Thoracic aorta (tissue), 2 donors: ENCODE data around the gene DDX1. TPM values are rescaled to one million over a fixed set of nuclear protein-coding genes. Genes with fewer than 3 reads are reported as not detected.

Experiments
- ATAC-seq: fragments of 150-250 bp; one replicate; pipeline ENCODE4 v1.8.0; 2017; ENCODE audit warnings: low read depth; ENCODE audit not compliant: insufficient number of reproducible peaks, low FRiP score
- DNase-seq: peaks from one replicate; pipeline ENCODE4 v3.0.0-alpha.2; 2020; ENCODE audit warnings: low spot score
- H3K27ac ChIP-seq, 2 donors: fragments of 200-600 bp; sonication (generic); 1 replicate in 1 of 2; 2 replicates in 1 of 2; pipeline ENCODE4 v1.5.1; 2016; ENCODE audit warnings: mild to moderate bottlenecking in 2 of 2, moderate library complexity in 2 of 2
- H3K27me3 ChIP-seq: fragments of 200-600 bp; sonication (generic); replicated peaks from 2 replicates; pipeline ENCODE4 v1.6.0; 2016; ENCODE audit warnings: mild to moderate bottlenecking; ENCODE audit not compliant: insufficient read depth
- H3K36me3 ChIP-seq: fragments of 200-600 bp; sonication (generic); one replicate; pipeline ENCODE4 v1.5.1; 2016
- H3K4me1 ChIP-seq, 2 donors: fragments of 200-600 bp; sonication (generic); 1 replicate in 1 of 2; 2 replicates in 1 of 2; pipeline versions ENCODE4 v1.5.1 to v1.6.0; 2016; ENCODE audit warnings: low read depth in 2 of 2, mild to moderate bottlenecking in 1 of 2; ENCODE audit not compliant: control insufficient read depth in 1 of 2
- H3K4me3 ChIP-seq: fragments of 200-600 bp; sonication (generic); 2 replicates; pipeline ENCODE4 v1.5.1; 2016; ENCODE audit warnings: mild to moderate bottlenecking
- H3K9me3 ChIP-seq: fragments of 200-600 bp; sonication (generic); 2 replicates; pipeline ENCODE4 v1.5.1; 2016
- CTCF ChIP-seq: fragments of 200-600 bp; sonication (generic); IDR thresholded peaks from one replicate; pipeline ENCODE4 v1.5.1; 2019; ENCODE audit warnings: antibody characterized with exemption
- total RNA-seq, 2 donors: library from RNA; depleted of rRNA; stranded (reverse); fragments of >200 nt; gene quantifications; one replicate each; pipeline versions ENCODE4 v1.1.0 to v1.2.3, GENCODE V29; 2016

The DDX1 gene
- total RNA-seq, 2 donors from 2014 or later = 58.3 to 61.3 TPM

- no peak overlapping the region for H3K27ac ChIP-seq
- no peak for TF ChIP-seq CTCF
- H3K27me3 ChIP-seq = no peaks in the 10 kb centered on the region
- DNase-seq = no peak
- no peaks in the 10 kb centered on the region for H3K36me3 ChIP-seq
- H3K4me1 ChIP-seq = no peaks in the 10 kb centered on the region
- no peak for ATAC-seq
- no peak overlapping the region for H3K4me3 ChIP-seq
- no peaks in the 10 kb centered on the region for H3K9me3 ChIP-seq
Measured at GRCh38 chr2:15653806-15654726, 62.4 kb downstream of the DDX1 start.

- H3K4me1 ChIP-seq = no peaks in the 10 kb centered on the region
- DNase-seq = no peak
- H3K9me3 ChIP-seq = no peaks in the 10 kb centered on the region
- TF ChIP-seq CTCF = no peak
- H3K36me3 ChIP-seq = no peaks in the 10 kb centered on the region
- H3K27ac ChIP-seq = no peak overlapping the region
- no peak for ATAC-seq
- no peaks in the 10 kb centered on the region for H3K27me3 ChIP-seq
- H3K4me3 ChIP-seq = no peak overlapping the region
Measured at GRCh38 chr2:15654727-15655073, 63.0 kb downstream of the DDX1 start.

GRCh38 chr2:15655123-15655887 lies 63.6 kb downstream of the DDX1 start:
- Histone ChIP-seq H3K9me3 (no peaks in the 10 kb centered on the region), H3K27ac (no peak overlapping the region), H3K27me3 (no peaks in the 10 kb centered on the region), H3K36me3 (no peaks in the 10 kb centered on the region), H3K4me3 (no peak overlapping the region), H3K4me1 (no peaks in the 10 kb centered on the region)
- DNase-seq = no peak
- no peak for ATAC-seq
- no peak for TF ChIP-seq CTCF

- H3K4me1 ChIP-seq = no peaks in the 10 kb centered on the region
- ATAC-seq (no peak), DNase-seq (no peak)
- H3K27ac ChIP-seq = no peak overlapping the region
- H3K36me3 ChIP-seq = no peaks in the 10 kb centered on the region
- no peak overlapping the region for H3K4me3 ChIP-seq
- H3K27me3 ChIP-seq = no peaks in the 10 kb centered on the region
- TF ChIP-seq CTCF = no peak
- H3K9me3 ChIP-seq = no peaks in the 10 kb centered on the region
Measured at GRCh38 chr2:15656090-15656489, 64.4 kb downstream of the DDX1 start.

- no peak for ATAC-seq
- no peak overlapping the region for H3K27ac ChIP-seq
- H3K4me1 ChIP-seq = no peaks in the 10 kb centered on the region
- H3K36me3 ChIP-seq = no peaks in the 10 kb centered on the region
- no peaks in the 10 kb centered on the region for H3K27me3 ChIP-seq
- no peak for DNase-seq
- H3K9me3 ChIP-seq = no peaks in the 10 kb centered on the region
- no peak for TF ChIP-seq CTCF
- H3K4me3 ChIP-seq = no peak overlapping the region
Measured at GRCh38 chr2:15657759-15658158, 66.1 kb downstream of the DDX1 start.
